CD14-positive monocyte (primary cell): ENCODE measurements around the gene SARS1. TPM values are rescaled to one million over a fixed set of nuclear protein-coding genes. Genes with fewer than 3 reads are reported as not detected.

Experiments
- DNase-seq, 3 donors: peaks; one replicate each; pipeline ENCODE4 v3.0.0-alpha.2; 2011 to 2022
- H2AFZ ChIP-seq: 2 replicates; pipeline ENCODE4 v1.6.0; 2012; ENCODE audit warnings: mild to moderate bottlenecking, low read depth, low read length, inconsistent platforms; ENCODE audit not compliant: insufficient read depth, poor library complexity, severe bottlenecking
- H3K27ac ChIP-seq, 2 donors: 1 replicate in 1 of 2; 2 replicates in 1 of 2; pipeline ENCODE4 v1.5.1; 2012 to 2013; ENCODE audit warnings: low read length in 2 of 2, control low read depth in 1 of 2, inconsistent platforms in 1 of 2, low read depth in 1 of 2, mild to moderate bottlenecking in 1 of 2
- H3K27me3 ChIP-seq, 2 donors: one replicate each; pipeline versions ENCODE4 v1.6.0 to v1.6.1; 2011 to 2013; ENCODE audit warnings: low read length in 2 of 2; ENCODE audit not compliant: control insufficient read depth in 2 of 2, insufficient read depth in 2 of 2
- H3K36me3 ChIP-seq, 2 donors: replicated peaks in 1 of 2; 1 replicate in 1 of 2; 2 replicates in 1 of 2; pipeline versions ENCODE4 v1.5.1 to v1.6.1; 2012 to 2013; ENCODE audit warnings: low read length in 2 of 2, control low read depth in 1 of 2, inconsistent platforms in 1 of 2, mild to moderate bottlenecking in 1 of 2; ENCODE audit not compliant: insufficient read depth in 2 of 2, control insufficient read depth in 1 of 2
- H3K4me1 ChIP-seq, 2 donors: 1 replicate in 1 of 2; 2 replicates in 1 of 2; pipeline versions ENCODE4 v1.5.1 to v1.6.1; 2012 to 2013; ENCODE audit warnings: low read length in 2 of 2, control low read depth in 1 of 2, inconsistent platforms in 1 of 2, mild to moderate bottlenecking in 1 of 2, moderate library complexity in 1 of 2; ENCODE audit not compliant: insufficient read depth in 2 of 2, control insufficient read depth in 1 of 2
- H3K4me2 ChIP-seq: replicated peaks from 2 replicates; pipeline ENCODE3; 2012; ENCODE audit warnings: low read length, moderate library complexity, mild to moderate bottlenecking; ENCODE audit not compliant: poor library complexity, severe bottlenecking; ENCODE audit errors: extremely low read depth
- H3K4me3 ChIP-seq, 3 experiments: fragments of 200-600 bp in 1 of 3; sonication (generic) in 1 of 3; replicated peaks in 1 of 3; 1 replicate in 2 of 3; 2 replicates in 1 of 3; pipeline ENCODE4 v1.5.1; 2011 to 2013; ENCODE audit warnings: low read length in 3 of 3, mild to moderate bottlenecking in 3 of 3, control low read depth in 2 of 3, low read depth in 2 of 3, inconsistent platforms in 1 of 3, moderate library complexity in 1 of 3
- H3K79me2 ChIP-seq: 2 replicates; pipeline ENCODE4 v1.6.0; 2012; ENCODE audit warnings: mild to moderate bottlenecking, control low read depth, inconsistent platforms, low read length, moderate library complexity; ENCODE audit not compliant: insufficient read depth
- H3K9ac ChIP-seq: 2 replicates; pipeline ENCODE4 v1.6.0; 2017; ENCODE audit warnings: low read length, mild to moderate bottlenecking; ENCODE audit not compliant: insufficient read depth, poor library complexity, severe bottlenecking
- H3K9me3 ChIP-seq, 2 donors: replicated peaks in 1 of 2; 1 replicate in 1 of 2; 2 replicates in 1 of 2; pipeline versions ENCODE4 v1.5.1 to v1.6.1; 2012 to 2013; ENCODE audit warnings: low read length in 2 of 2, control low read depth in 1 of 2; ENCODE audit not compliant: control insufficient read depth in 1 of 2, insufficient read depth in 1 of 2
- H4K20me1 ChIP-seq: 2 replicates; pipeline ENCODE4 v1.6.0; 2012; ENCODE audit warnings: mild to moderate bottlenecking, low read length, control low read depth, moderate library complexity; ENCODE audit not compliant: insufficient read depth
- H3K27ac Mint-ChIP-seq, 7 donors: one replicate each; pipeline ENCODE4 v1.8.0; 2020; ENCODE audit warnings: mild to moderate bottlenecking in 7 of 7, mixed read lengths in 7 of 7, moderate library complexity in 6 of 7, inconsistent platforms in 2 of 7
- H3K27me3 Mint-ChIP-seq, 3 donors: one replicate each; pipeline ENCODE4 v1.8.0; 2021 to 2022; ENCODE audit warnings: low read depth in 3 of 3, mild to moderate bottlenecking in 3 of 3, mixed read lengths in 3 of 3, moderate library complexity in 3 of 3, inconsistent platforms in 1 of 3
- H3K36me3 Mint-ChIP-seq, 2 donors: one replicate each; pipeline ENCODE4 v1.8.0; 2020; ENCODE audit warnings: mixed read lengths in 2 of 2, inconsistent platforms in 1 of 2, mild to moderate bottlenecking in 1 of 2
- H3K4me1 Mint-ChIP-seq: one replicate; pipeline ENCODE4 v1.8.0; 2020; ENCODE audit warnings: mild to moderate bottlenecking, mixed read lengths
- H3K4me3 Mint-ChIP-seq, 2 donors: one replicate each; pipeline ENCODE4 v1.8.0; 2020; ENCODE audit warnings: mild to moderate bottlenecking in 2 of 2, mixed read lengths in 2 of 2, moderate library complexity in 1 of 2
- H3K9me3 Mint-ChIP-seq, 7 donors: one replicate each; pipeline ENCODE4 v1.8.0; 2020 to 2022; ENCODE audit warnings: mixed read lengths in 7 of 7, mild to moderate bottlenecking in 6 of 7, moderate library complexity in 6 of 7, inconsistent platforms in 2 of 7
- WGBS: methylation state at CpG from one replicate; pipeline ENCODE4 v1.1.5; 2013; ENCODE audit warnings: missing lambda C conversion rate; ENCODE audit not compliant: insufficient coverage; 5-methylcytosine and 5-hydroxymethylcytosine counted together
- intact Hi-C, 2 donors: fragments of 100-400 bp; cut with micrococcal nuclease; formaldehyde crosslinking; loops; one replicate each; pipeline versions ENCODE4 v1.15.0 to v1.15.1; 2023
- polyA plus RNA-seq, 3 donors: library from polyadenylated mRNA; depleted of rRNA in 1 of 3; unstranded in 2 of 3; stranded (reverse) in 1 of 3; fragments of 300-500 nt in 2 of 3; fragments of >200 nt in 1 of 3; fragmentation: Illumina TruSeq in 2 of 3; gene quantifications; 1 replicate in 2 of 3; 2 replicates in 1 of 3; pipeline ENCODE4 v1.2.3, GENCODE V29; 2012 to 2021
- TF ChIP-seq, protein P1 (sequence below): fragments of 200-600 bp; IDR thresholded peaks from one replicate; pipeline ENCODE4 v1.8.0; 2022; ENCODE audit warnings: antibody characterized with exemption, mild to moderate bottlenecking

The SARS1 gene
- polyA plus RNA-seq, 3 donors, result 70.1 to 107 (median 99.1) TPM

GRCh38 chr1:109268431-109269211 lies 54.9 kb downstream of the SARS1 start:
- Mint-ChIP-seq H3K4me3 (no peak overlapping the region), H3K27me3 (peaks cover under 1 to 3% (median 2%) of the 10 kb centered on the region in 3 donors), H3K36me3 (no peaks in the 10 kb centered on the region), H3K27ac (no peak overlapping the region), H3K4me1 (peaks cover 4% of the 10 kb centered on the region), H3K9me3 (peaks cover 0 to 3% (median 0%) of the 10 kb centered on the region in 7 donors)
- TF ChIP-seq, protein P1, sequence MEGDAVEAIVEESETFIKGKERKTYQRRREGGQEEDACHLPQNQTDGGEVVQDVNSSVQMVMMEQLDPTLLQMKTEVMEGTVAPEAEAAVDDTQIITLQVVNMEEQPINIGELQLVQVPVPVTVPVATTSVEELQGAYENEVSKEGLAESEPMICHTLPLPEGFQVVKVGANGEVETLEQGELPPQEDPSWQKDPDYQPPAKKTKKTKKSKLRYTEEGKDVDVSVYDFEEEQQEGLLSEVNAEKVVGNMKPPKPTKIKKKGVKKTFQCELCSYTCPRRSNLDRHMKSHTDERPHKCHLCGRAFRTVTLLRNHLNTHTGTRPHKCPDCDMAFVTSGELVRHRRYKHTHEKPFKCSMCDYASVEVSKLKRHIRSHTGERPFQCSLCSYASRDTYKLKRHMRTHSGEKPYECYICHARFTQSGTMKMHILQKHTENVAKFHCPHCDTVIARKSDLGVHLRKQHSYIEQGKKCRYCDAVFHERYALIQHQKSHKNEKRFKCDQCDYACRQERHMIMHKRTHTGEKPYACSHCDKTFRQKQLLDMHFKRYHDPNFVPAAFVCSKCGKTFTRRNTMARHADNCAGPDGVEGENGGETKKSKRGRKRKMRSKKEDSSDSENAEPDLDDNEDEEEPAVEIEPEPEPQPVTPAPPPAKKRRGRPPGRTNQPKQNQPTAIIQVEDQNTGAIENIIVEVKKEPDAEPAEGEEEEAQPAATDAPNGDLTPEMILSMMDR, result no peak
- H3K9ac ChIP-seq, result no peak overlapping the region
- no peaks in the 10 kb centered on the region for H3K79me2 ChIP-seq
- H3K36me3 ChIP-seq, result no peaks in the 10 kb centered on the region
- DNase-seq, result no peak
- WGBS, result 93% methylated on average over 19 of the region's 29 CpGs
- no peaks in the 10 kb centered on the region for H4K20me1 ChIP-seq
- H3K27me3 ChIP-seq, result no peaks in the 10 kb centered on the region
- intact Hi-C loops, result loop anchor here in 1 of 2 donors (5.0 kb wide), 1 partner anchor 34 kb away; no protein-coding TSS in a partner anchor
- H3K9me3 ChIP-seq, result no peaks in the 10 kb centered on the region
- H3K4me3 ChIP-seq, result no peak overlapping the region
- no peak overlapping the region for H3K27ac ChIP-seq
- peaks cover 6 to 7% of the 10 kb centered on the region in 2 donors for H3K4me1 ChIP-seq
- H3K4me2 ChIP-seq, result no peak overlapping the region
- no peak overlapping the region for H2AFZ ChIP-seq

- Histone ChIP-seq H3K36me3 (no peaks in the 10 kb centered on the region), H3K4me2 (no peak overlapping the region), H3K4me3 (no peak overlapping the region), H3K27ac (no peak overlapping the region), H3K4me1 (peaks cover under 1 to 9% of the 10 kb centered on the region in 2 donors), H3K27me3 (no peaks in the 10 kb centered on the region), H3K9me3 (no peaks in the 10 kb centered on the region), H3K9ac (no peak overlapping the region), H2AFZ (no peak overlapping the region), H3K79me2 (no peaks in the 10 kb centered on the region), H4K20me1 (no peaks in the 10 kb centered on the region)
- H3K4me3 Mint-ChIP-seq, result no peak overlapping the region
- H3K36me3 Mint-ChIP-seq, result no peaks in the 10 kb centered on the region
- peaks cover 0 to 3% (median 0%) of the 10 kb centered on the region in 7 donors for H3K9me3 Mint-ChIP-seq
- H3K27me3 Mint-ChIP-seq, result peaks cover 3 to 6% (median 4%) of the 10 kb centered on the region in 3 donors
- WGBS, result 94% methylated on average over 33 of the region's 33 CpGs
- no peak overlapping the region for H3K27ac Mint-ChIP-seq
- no peak for DNase-seq
- H3K4me1 Mint-ChIP-seq, result peaks cover 7% of the 10 kb centered on the region
- TF ChIP-seq, protein P1, result no peak
- intact Hi-C loops, result loop anchor here in 1 of 2 donors (5.0 kb wide), 1 partner anchor 33 kb away; no protein-coding TSS in a partner anchor
Observed at GRCh38 chr1:109269212-109269980, 55.7 kb downstream of the SARS1 start.
